ENCODE results near the gene C2orf76.

The C2orf76 gene

DNA sequence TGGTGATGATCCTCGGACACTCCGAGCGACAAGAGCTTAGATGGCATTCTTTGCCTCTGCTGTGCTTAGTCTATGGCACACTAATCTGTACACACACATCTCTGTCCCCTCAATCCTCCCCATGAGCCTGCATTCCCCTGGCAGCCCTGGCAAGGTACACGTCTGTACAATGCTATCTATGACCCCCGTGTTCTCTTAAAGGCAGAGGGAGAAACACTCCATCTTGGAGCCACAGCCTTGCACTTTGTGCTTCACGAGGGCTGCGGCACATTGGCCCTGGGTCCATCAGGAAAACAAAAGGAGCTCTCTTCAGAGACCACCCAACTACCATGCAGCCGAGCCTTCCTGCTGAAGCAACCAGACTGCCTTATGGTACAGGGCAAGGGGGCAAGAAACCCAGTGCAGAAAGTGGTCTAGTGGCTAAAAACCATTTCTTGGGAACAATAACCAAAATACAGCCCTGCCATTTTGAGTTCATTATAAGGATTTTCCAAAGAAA is 100.5 kb downstream of the C2orf76 start:
- H3K4me3 ChIP-seq (ENCODE audit: low read length) = no peak overlapping the region
- TF ChIP-seq, protein P1, sequence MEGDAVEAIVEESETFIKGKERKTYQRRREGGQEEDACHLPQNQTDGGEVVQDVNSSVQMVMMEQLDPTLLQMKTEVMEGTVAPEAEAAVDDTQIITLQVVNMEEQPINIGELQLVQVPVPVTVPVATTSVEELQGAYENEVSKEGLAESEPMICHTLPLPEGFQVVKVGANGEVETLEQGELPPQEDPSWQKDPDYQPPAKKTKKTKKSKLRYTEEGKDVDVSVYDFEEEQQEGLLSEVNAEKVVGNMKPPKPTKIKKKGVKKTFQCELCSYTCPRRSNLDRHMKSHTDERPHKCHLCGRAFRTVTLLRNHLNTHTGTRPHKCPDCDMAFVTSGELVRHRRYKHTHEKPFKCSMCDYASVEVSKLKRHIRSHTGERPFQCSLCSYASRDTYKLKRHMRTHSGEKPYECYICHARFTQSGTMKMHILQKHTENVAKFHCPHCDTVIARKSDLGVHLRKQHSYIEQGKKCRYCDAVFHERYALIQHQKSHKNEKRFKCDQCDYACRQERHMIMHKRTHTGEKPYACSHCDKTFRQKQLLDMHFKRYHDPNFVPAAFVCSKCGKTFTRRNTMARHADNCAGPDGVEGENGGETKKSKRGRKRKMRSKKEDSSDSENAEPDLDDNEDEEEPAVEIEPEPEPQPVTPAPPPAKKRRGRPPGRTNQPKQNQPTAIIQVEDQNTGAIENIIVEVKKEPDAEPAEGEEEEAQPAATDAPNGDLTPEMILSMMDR (conservative IDR thresholded peaks at IDR 0.05; ENCODE audit: low read depth, low read length) = no peak
- no peak for DNase-seq (ENCODE audit: low read depth)

DNA sequence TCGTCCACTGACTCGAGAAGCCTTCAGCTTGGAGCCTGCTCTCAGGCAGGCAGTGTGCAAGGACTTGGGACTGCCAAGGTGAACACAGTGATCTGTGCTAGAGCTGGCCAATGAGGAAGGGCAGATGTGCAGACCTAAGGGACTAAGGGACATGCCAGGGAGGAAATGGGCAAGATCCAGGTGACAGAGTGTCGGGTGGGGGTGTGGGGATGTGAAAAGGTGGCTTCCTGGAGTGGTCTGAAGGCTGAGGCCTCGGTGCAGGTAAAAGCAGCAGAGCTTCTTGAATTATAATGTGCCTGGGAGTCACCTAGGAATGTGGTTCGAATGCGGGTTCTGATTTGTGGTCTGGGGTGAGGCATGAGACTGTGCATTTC is 101.0 kb downstream of the C2orf76 start:
- H3K4me3 ChIP-seq (ENCODE audit: low read length) = no peak overlapping the region
- no peak for DNase-seq (ENCODE audit: low read depth)
- TF ChIP-seq, protein P1 (conservative IDR thresholded peaks at IDR 0.05; ENCODE audit: low read depth, low read length) = no peak

DNA sequence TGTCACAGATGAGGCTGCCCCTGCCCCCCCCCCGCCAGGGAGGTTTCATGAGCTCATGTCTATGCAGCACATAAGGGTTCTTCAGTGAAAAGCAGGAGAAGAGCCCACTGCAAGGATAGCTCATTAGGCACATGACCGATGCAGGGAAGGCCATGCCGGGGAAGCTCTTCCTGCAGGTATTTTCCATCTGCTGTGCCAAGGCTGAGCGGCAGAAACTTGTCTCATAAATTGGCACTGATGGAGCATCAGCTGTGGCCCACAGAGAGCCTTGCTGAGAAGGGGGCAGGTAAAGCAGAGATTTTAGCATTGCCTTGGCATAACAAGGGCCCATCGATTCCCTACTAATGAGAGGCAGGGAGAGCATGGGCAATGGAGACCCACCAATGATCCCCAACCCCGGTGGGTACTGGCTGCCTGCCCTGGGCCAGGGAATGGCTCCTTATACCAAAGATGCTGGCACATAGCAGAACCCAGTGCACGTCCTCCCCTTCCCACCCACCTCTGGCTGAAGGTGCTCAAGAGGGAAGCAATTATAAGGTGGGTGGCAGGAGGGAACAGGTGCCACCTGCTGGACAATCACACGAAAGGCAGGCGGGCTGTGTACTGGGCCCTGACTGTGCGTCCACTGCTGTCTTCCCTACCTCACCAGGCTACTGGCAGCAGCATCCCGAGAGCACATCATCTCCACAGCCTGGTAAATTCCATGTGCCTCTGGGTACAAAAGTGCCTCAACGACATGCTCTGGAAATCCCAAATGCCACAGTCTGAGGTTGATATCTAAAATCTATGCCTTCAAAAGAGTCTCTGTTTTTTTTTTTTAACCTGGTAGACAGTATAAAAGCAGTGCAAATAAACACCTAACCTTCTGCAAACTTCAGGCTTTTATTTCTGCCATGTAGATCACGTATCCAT is 101.6 kb downstream of the C2orf76 start:
- TF ChIP-seq, protein P1 (conservative IDR thresholded peaks at IDR 0.05; ENCODE audit: low read depth, low read length) = peak; percentile 94

DNA sequence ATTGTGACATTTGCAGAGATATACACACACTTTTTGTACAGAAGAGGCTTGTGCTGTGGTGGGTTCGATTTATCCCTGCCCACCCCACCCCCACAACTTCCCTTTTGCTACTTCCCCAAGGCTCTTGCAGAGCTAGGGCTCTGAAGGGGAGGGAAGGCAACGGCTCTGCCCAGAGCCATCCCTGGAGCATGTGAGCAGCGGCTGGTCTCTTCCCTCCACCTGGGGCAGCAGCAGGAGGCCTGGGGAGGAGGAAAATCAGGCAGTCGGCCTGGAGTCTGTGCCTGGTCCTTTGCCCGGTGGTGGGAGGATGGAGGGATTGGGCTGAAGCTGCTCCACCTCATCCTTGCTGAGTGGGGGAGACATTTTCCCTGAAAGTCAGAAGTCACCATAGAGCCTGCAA is 103.0 kb downstream of the C2orf76 start:
- TF ChIP-seq, protein P1 (conservative IDR thresholded peaks at IDR 0.05; ENCODE audit: low read depth, low read length) = no peak
- H3K4me3 ChIP-seq (ENCODE audit: low read length) = no peak overlapping the region
- DNase-seq (ENCODE audit: low read depth) = no peak

More for the DNA sequence above, 101.6 kb downstream of the C2orf76 start:
- DNase-seq (ENCODE audit: low read depth) = no peak
- H3K4me3 ChIP-seq (ENCODE audit: low read length) = no peak overlapping the region

DNA sequence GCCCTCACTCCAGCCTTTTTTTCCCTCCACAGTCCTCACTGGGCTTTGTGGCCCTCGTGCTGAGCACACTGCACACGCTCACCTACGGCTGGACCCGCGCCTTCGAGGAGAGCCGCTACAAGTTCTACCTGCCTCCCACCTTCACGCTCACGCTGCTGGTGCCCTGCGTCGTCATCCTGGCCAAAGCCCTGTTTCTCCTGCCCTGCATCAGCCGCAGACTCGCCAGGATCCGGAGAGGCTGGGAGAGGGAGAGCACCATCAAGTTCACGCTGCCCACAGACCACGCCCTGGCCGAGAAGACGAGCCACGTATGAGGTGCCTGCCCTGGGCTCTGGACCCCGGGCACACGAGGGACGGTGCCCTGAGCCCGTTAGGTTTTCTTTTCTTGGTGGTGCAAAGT is 103.6 kb downstream of the C2orf76 start:
- H3K4me3 ChIP-seq (ENCODE audit: low read length) = no peak overlapping the region
- TF ChIP-seq, protein P1 (conservative IDR thresholded peaks at IDR 0.05; ENCODE audit: low read depth, low read length) = no peak
- no peak for DNase-seq (ENCODE audit: low read depth)

DNA sequence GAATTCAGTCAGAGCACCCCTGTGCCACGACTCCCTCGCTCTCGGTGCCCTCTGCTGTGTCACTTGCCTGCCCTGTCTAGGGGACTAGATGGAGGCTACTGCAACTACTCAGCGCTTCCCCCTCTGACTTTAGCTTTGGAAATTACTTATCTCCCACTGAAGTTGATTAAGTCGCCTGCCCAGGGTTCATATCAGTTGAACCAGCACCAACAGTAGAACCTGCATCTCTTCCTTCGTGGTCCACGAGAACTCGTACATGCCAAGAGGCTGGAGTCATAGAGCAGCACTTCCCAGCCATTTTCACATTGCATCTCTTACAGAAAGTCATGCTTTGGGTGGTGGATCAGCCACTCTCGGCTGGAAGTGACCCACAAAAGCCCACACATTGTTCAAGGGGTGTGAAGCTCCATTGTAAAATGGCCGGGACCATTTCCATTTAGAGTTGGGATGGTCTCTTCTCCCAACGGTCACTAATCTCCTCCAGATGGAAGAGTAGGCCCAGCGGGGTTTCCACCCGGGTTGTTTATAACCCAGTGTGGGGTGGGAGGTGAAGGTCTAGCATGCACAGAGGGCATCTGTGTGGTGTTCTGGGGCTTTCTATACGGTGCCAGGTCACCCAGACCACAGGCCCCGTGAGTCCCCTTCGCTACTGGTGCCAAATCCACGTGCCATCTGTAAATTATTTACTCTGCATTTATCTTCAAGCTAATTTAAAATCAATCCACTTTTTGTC is 105.0 kb downstream of the C2orf76 start:
- TF ChIP-seq, protein P1 (conservative IDR thresholded peaks at IDR 0.05; ENCODE audit: low read depth, low read length) = no peak
- no peak for DNase-seq (ENCODE audit: low read depth)

More for the DNA sequence above, 105.0 kb downstream of the C2orf76 start:
- no peak overlapping the region for H3K4me3 ChIP-seq (ENCODE audit: low read length)
